HepG2 (cell line): ENCODE measurements around the gene BOD1. TPM values are rescaled to one million over a fixed set of nuclear protein-coding genes. Genes with fewer than 3 reads are reported as not detected.
A peak's percentile ranks its signal among the peaks of the same experiment; 100 is the strongest.

Source experiments
- AGO2 ChIP-seq: fragments of 200-400 bp; formaldehyde crosslinking; optimal IDR thresholded peaks from 2 replicates; pipeline ENCODE3; 2017; ENCODE audit warnings: mild to moderate bottlenecking, low read depth, low read length, moderate library complexity
- HDAC1 ChIP-seq: sonication (generic); formaldehyde crosslinking; IDR thresholded peaks from 2 replicates; pipeline ENCODE4 v1.5.1; 2020; ENCODE audit warnings: mild to moderate bottlenecking, missing genetic modification reagents
- HIVEP1 ChIP-seq: sonication (generic); formaldehyde crosslinking; IDR thresholded peaks from 2 replicates; pipeline ENCODE4 v1.4.0; 2020; ENCODE audit warnings: mild to moderate bottlenecking, missing genetic modification reagents
- HNRNPK ChIP-seq: fragments of 200-400 bp; formaldehyde crosslinking; IDR thresholded peaks from 2 replicates; pipeline ENCODE4 v1.6.1; 2018; ENCODE audit warnings: low read length, low read depth, moderate library complexity, mild to moderate bottlenecking; ENCODE audit not compliant: poor library complexity, severe bottlenecking
- HNRNPUL1 ChIP-seq: fragments of 200-400 bp; formaldehyde crosslinking; IDR thresholded peaks from 2 replicates; pipeline ENCODE4 v1.6.1; 2017; ENCODE audit warnings: low read depth, mild to moderate bottlenecking, low read length, moderate library complexity
- MLX ChIP-seq: IDR thresholded peaks from 2 replicates; pipeline ENCODE4 v1.6.1; 2016
- NFRKB ChIP-seq: fragments of 450-650 bp; IDR thresholded peaks from 2 replicates; pipeline ENCODE4 v1.6.1; 2017
- REPIN1 ChIP-seq: sonication (generic); formaldehyde crosslinking; IDR thresholded peaks from 2 replicates; pipeline ENCODE4 v1.8.0; 2022; ENCODE audit warnings: missing genetic modification reagents, low read depth, mild to moderate bottlenecking, borderline replicate concordance
- SMAD1 ChIP-seq: sonication (generic); formaldehyde crosslinking; IDR thresholded peaks from 2 replicates; pipeline ENCODE4 v1.4.0; 2020; ENCODE audit warnings: missing genetic modification reagents, low read depth, mild to moderate bottlenecking, borderline replicate concordance
- SMYD3 ChIP-seq: sonication (generic); formaldehyde crosslinking; IDR thresholded peaks from 2 replicates; pipeline ENCODE4 v1.8.1; 2023; ENCODE audit warnings: mild to moderate bottlenecking, missing genetic modification reagents
- ZMYM4 ChIP-seq: sonication (generic); formaldehyde crosslinking; IDR thresholded peaks from 2 replicates; pipeline ENCODE4 v1.8.1; 2023; ENCODE audit warnings: mild to moderate bottlenecking, missing genetic modification reagents
- ZNF282 ChIP-seq: fragments of 450-650 bp; IDR thresholded peaks from 2 replicates; pipeline ENCODE4 v1.6.1; 2018; ENCODE audit not compliant: partially characterized antibody
- ZNF460 ChIP-seq: sonication (generic); formaldehyde crosslinking; IDR thresholded peaks from 2 replicates; pipeline ENCODE4 v1.5.1; 2020; ENCODE audit warnings: missing genetic modification reagents, mild to moderate bottlenecking, borderline replicate concordance
- ZNF496 ChIP-seq: sonication (generic); formaldehyde crosslinking; IDR thresholded peaks from 2 replicates; pipeline ENCODE4 v1.8.1; 2023; ENCODE audit warnings: mild to moderate bottlenecking, moderate library complexity, missing genetic modification reagents; ENCODE audit not compliant: insufficient replicate concordance
- ZNF510 ChIP-seq: sonication (generic); formaldehyde crosslinking; IDR thresholded peaks from 2 replicates; pipeline ENCODE4 v1.4.0; 2020; ENCODE audit warnings: low read depth, mild to moderate bottlenecking, missing genetic modification reagents
- ZNF614 ChIP-seq: IDR thresholded peaks from 2 replicates; pipeline ENCODE4 v1.6.1; 2018; ENCODE audit warnings: missing biosample characterization, missing genetic modification reagents, inconsistent platforms, borderline replicate concordance
- ZNF678 ChIP-seq: sonication (generic); formaldehyde crosslinking; IDR thresholded peaks from 2 replicates; pipeline ENCODE4 v1.4.0; 2020; ENCODE audit warnings: mild to moderate bottlenecking, missing genetic modification reagents
- ZSCAN9 ChIP-seq: IDR thresholded peaks from 2 replicates; pipeline ENCODE4 v1.6.1; 2016; ENCODE audit warnings: borderline replicate concordance
- polyA plus RNA-seq, 8 experiments: library from polyadenylated mRNA; depleted of rRNA in 3 of 8; stranded (reverse) in 7 of 8; unstranded in 1 of 8; fragments of >200 nt; fragmentation: Illumina TruSeq in 4 of 8; extraction: Trizol in 4 of 8; gene quantifications; 2 replicates each; pipeline versions ENCODE4 v1.2.1 to v1.2.3, GENCODE V29; 2011 to 2016; ENCODE audit warnings: low read depth in 4 of 8, missing spikeins in 1 of 8, mixed read lengths in 1 of 8; ENCODE audit not compliant: insufficient read depth in 1 of 8
- total RNA-seq, 5 experiments: library from RNA; depleted of rRNA; stranded (reverse); fragments of >200 nt; fragmentation: Illumina TruSeq; extraction: Trizol; gene quantifications; 2 replicates each; pipeline ENCODE4 v1.2.3, GENCODE V29; 2016; ENCODE audit warnings: low read depth in 1 of 5
- TF ChIP-seq, protein P1 (sequence below): sonication (generic); formaldehyde crosslinking; IDR thresholded peaks from 2 replicates; pipeline ENCODE4 v1.4.0; 2020; ENCODE audit warnings: missing genetic modification reagents
- TF ChIP-seq, protein P2 (sequence below): sonication (generic); formaldehyde crosslinking; IDR thresholded peaks from 2 replicates; pipeline ENCODE4 v1.4.0; 2020; ENCODE audit warnings: mild to moderate bottlenecking, missing genetic modification reagents, borderline replicate concordance
- TF ChIP-seq, protein P3 (sequence below): sonication (generic); formaldehyde crosslinking; conservative IDR thresholded peaks from 2 replicates; pipeline ENCODE4 v1.8.0; 2022; ENCODE audit warnings: mild to moderate bottlenecking, moderate library complexity, missing genetic modification reagents

BOD1 gene
- total and polyA plus RNA-seq, 2 of the 13 experiments (the other 11 are each of a cell fraction or from before 2014, with no cell fraction given) = 81.5 to 103 TPM

DNA sequence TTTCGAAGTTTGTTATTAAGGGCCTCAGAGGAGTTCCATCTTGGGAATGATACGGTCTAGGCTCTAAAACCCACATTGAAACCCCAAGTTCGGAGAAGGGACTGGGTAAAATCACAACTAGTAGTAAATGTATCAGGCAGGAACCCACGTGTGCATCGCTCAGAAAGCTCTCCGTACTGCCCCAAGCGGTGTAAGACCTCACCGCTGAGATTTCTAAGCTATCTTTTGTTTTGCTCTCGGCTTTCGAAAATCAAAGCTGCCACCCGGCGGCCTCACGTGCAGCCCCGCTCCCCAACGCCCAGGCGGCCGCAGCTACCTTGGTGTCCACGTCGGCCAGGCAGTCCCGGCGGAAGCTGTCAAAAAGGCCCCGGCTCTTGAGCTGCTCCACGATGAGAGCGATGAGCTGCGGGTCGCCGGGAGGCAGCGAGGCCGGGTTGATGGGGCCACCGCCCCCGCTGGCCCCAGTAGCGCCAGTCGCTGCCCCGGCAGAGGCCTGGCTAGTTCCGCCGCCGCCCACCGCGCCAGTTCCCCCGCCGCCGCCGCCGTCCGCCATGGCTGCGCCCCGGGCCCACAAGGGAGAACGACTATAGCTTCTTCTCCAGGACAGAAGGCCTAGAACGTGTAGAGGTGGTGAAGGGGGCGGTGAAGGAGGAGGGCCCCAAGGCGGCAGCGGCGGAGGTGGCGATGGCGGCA lies 420 bp downstream of the BOD1 start (continued):
- peak; percentile 74 for TF ChIP-seq AGO2
- no peak for TF ChIP-seq HNRNPUL1
- TF ChIP-seq, protein P1, sequence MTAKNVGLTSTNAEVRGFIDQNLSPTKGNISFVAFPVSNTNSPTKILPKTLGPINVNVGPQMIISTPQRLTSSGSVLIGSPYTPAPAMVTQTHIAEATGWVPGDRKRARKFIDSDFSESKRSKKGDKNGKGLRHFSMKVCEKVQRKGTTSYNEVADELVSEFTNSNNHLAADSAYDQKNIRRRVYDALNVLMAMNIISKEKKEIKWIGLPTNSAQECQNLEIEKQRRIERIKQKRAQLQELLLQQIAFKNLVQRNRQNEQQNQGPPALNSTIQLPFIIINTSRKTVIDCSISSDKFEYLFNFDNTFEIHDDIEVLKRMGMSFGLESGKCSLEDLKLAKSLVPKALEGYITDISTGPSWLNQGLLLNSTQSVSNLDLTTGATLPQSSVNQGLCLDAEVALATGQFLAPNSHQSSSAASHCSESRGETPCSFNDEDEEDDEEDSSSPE (CRISPR knock-in tag) = peak; percentile 16; the same call in 1 of the 2 replicates
- TF ChIP-seq HDAC1 = no peak; the same call in 1 of the 2 replicates
- no peak for TF ChIP-seq ZNF614 (CRISPR knock-in tag)
- TF ChIP-seq ZNF282 = no peak
- TF ChIP-seq SMYD3 (CRISPR knock-in tag) = no peak
- TF ChIP-seq SMAD1 (CRISPR knock-in tag) = no peak
- no peak for TF ChIP-seq ZNF460 (CRISPR knock-in tag)
- peak; percentile 25 for TF ChIP-seq HNRNPK
- TF ChIP-seq ZNF510 = no peak
- TF ChIP-seq ZSCAN9 (CRISPR knock-in tag) = no peak
- 0 out of 2 replicates have a peak, but pooled peaks have one; percentile 17 for TF ChIP-seq HIVEP1 (CRISPR knock-in tag)
- TF ChIP-seq, protein P2, sequence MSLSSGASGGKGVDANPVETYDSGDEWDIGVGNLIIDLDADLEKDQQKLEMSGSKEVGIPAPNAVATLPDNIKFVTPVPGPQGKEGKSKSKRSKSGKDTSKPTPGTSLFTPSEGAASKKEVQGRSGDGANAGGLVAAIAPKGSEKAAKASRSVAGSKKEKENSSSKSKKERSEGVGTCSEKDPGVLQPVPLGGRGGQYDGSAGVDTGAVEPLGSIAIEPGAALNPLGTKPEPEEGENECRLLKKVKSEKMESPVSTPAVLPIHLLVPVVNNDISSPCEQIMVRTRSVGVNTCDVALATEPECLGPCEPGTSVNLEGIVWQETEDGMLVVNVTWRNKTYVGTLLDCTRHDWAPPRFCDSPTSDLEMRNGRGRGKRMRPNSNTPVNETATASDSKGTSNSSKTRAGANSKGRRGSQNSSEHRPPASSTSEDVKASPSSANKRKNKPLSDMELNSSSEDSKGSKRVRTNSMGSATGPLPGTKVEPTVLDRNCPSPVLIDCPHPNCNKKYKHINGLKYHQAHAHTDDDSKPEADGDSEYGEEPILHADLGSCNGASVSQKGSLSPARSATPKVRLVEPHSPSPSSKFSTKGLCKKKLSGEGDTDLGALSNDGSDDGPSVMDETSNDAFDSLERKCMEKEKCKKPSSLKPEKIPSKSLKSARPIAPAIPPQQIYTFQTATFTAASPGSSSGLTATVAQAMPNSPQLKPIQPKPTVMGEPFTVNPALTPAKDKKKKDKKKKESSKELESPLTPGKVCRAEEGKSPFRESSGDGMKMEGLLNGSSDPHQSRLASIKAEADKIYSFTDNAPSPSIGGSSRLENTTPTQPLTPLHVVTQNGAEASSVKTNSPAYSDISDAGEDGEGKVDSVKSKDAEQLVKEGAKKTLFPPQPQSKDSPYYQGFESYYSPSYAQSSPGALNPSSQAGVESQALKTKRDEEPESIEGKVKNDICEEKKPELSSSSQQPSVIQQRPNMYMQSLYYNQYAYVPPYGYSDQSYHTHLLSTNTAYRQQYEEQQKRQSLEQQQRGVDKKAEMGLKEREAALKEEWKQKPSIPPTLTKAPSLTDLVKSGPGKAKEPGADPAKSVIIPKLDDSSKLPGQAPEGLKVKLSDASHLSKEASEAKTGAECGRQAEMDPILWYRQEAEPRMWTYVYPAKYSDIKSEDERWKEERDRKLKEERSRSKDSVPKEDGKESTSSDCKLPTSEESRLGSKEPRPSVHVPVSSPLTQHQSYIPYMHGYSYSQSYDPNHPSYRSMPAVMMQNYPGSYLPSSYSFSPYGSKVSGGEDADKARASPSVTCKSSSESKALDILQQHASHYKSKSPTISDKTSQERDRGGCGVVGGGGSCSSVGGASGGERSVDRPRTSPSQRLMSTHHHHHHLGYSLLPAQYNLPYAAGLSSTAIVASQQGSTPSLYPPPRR (CRISPR knock-in tag) = no peak
- TF ChIP-seq, protein P3, sequence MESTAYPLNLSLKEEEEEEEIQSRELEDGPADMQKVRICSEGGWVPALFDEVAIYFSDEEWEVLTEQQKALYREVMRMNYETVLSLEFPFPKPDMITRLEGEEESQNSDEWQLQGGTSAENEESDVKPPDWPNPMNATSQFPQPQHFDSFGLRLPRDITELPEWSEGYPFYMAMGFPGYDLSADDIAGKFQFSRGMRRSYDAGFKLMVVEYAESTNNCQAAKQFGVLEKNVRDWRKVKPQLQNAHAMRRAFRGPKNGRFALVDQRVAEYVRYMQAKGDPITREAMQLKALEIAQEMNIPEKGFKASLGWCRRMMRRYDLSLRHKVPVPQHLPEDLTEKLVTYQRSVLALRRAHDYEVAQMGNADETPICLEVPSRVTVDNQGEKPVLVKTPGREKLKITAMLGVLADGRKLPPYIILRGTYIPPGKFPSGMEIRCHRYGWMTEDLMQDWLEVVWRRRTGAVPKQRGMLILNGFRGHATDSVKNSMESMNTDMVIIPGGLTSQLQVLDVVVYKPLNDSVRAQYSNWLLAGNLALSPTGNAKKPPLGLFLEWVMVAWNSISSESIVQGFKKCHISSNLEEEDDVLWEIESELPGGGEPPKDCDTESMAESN (CRISPR knock-in tag) = peak; percentile 27; the same call in 1 of the 2 replicates
- no peak for TF ChIP-seq ZNF678 (CRISPR knock-in tag)
- no peak for TF ChIP-seq NFRKB
- no peak for TF ChIP-seq ZNF496 (CRISPR knock-in tag)
- 0 out of 2 replicates have a peak, but pooled peaks have one; percentile 8 for TF ChIP-seq REPIN1 (CRISPR knock-in tag)
- TF ChIP-seq ZMYM4 = 0 out of 2 replicates have a peak, but pooled peaks have one; percentile 30
- no peak for TF ChIP-seq MLX (CRISPR knock-in tag)
